CD1c-positive myeloid dendritic cell (primary cell): ENCODE measurements around the gene METTL6.
"Not testable (repeated sequence)": the region's sequence is repeated elsewhere in the genome, so short reads cannot be mapped to it uniquely, and the experiment has no call there.

Experiments used
- DNase-seq: peaks from one replicate; pipeline ENCODE4 v3.0.0-alpha.2; 2016; ENCODE audit errors: extremely low spot score

METTL6 gene

GRCh38 chr3:15450438-15451215 lies 23.3 kb upstream of the METTL6 start:
- DNase-seq: no peak

GRCh38 chr3:15449489-15450224 lies 22.3 kb upstream of the METTL6 start:
- no peak for DNase-seq

GRCh38 chr3:15443826-15444524 lies 16.6 kb upstream of the METTL6 start:
- DNase-seq: no peak

GRCh38 chr3:15440891-15441290 lies 13.5 kb upstream of the METTL6 start:
- peak; percentile 30 for DNase-seq

- peak; percentile 17 for DNase-seq
Measured at GRCh38 chr3:15439476-15439875, 12.1 kb upstream of the METTL6 start.

- DNase-seq: peak; percentile 38
Measured at GRCh38 chr3:15438983-15439382, 11.6 kb upstream of the METTL6 start.

- no peak for DNase-seq
Measured at GRCh38 chr3:15436246-15436645, 8.9 kb upstream of the METTL6 start.

- DNase-seq: no peak
Measured at GRCh38 chr3:15434756-15435155, 7.4 kb upstream of the METTL6 start.

- no peak for DNase-seq
Measured at GRCh38 chr3:15433531-15433930, 6.2 kb upstream of the METTL6 start.

- DNase-seq: no peak
Measured at GRCh38 chr3:15431256-15431837, 4.0 kb upstream of the METTL6 start.

- DNase-seq: no peak
Measured at GRCh38 chr3:15430624-15431023, 3.3 kb upstream of the METTL6 start.

- DNase-seq: no peak
Measured at GRCh38 chr3:15429080-15429479, 1.7 kb upstream of the METTL6 start.

- peak; percentile 69 for DNase-seq
Measured at GRCh38 chr3:15428539-15428938, 1.2 kb upstream of the METTL6 start.

- peak; percentile 22 for DNase-seq
Measured at GRCh38 chr3:15427981-15428380, 637 bp upstream of the METTL6 start.

GRCh38 chr3:15426579-15427118 lies 695 bp downstream of the METTL6 start:
- DNase-seq: no peak

- no peak for DNase-seq
Measured at GRCh38 chr3:15420871-15421270, 6.5 kb downstream of the METTL6 start.

GRCh38 chr3:15410966-15411365 lies 16.4 kb downstream of the METTL6 start:
- DNase-seq: not testable (repeated sequence)

GRCh38 chr3:15409774-15410173 lies 17.6 kb downstream of the METTL6 start:
- DNase-seq: no peak

- peak; percentile 77 for DNase-seq
Measured at GRCh38 chr3:15409239-15409638, 18.1 kb downstream of the METTL6 start.

GRCh38 chr3:15405448-15406050 lies 21.8 kb downstream of the METTL6 start:
- peak; percentile 63 for DNase-seq

GRCh38 chr3:15404767-15405166 lies 22.6 kb downstream of the METTL6 start:
- DNase-seq: peak; percentile 54
